Smooth muscle cell (in vitro differentiated cells): Measurements from ENCODE around the gene PTTG1. TPM values are rescaled to one million over a fixed set of nuclear protein-coding genes. Genes with fewer than 3 reads are reported as not detected.
A peak's percentile ranks its signal among the peaks of the same experiment; 100 is the strongest.

ENCODE experiments used
- DNase-seq: peaks from one replicate; lab custom pipeline; 2025; ENCODE audit not compliant: unreplicated experiment; lab: John Stamatoyannopoulos, UW
- H2AFZ ChIP-seq: fragments of 200-600 bp; sonication (generic); 2 replicates; pipeline ENCODE4 v1.6.0; 2016; ENCODE audit warnings: antibody characterized with exemption, low read depth, mild to moderate bottlenecking
- H3F3A ChIP-seq: fragments of 200-600 bp; sonication (generic); 2 replicates; pipeline ENCODE4 v1.6.0; 2017; ENCODE audit warnings: antibody characterized with exemption, low read depth
- H3K27ac ChIP-seq: fragments of 200-600 bp; sonication (generic); 2 replicates; pipeline ENCODE4 v1.5.1; 2016; ENCODE audit warnings: low read depth, mild to moderate bottlenecking
- H3K27me3 ChIP-seq: fragments of 200-600 bp; sonication (generic); 2 replicates; pipeline ENCODE4 v1.6.1; 2016; ENCODE audit warnings: low read depth, mild to moderate bottlenecking
- H3K36me3 ChIP-seq: fragments of 200-600 bp; sonication (generic); 2 replicates; pipeline ENCODE4 v1.5.1; 2016; ENCODE audit warnings: low read depth
- H3K4me1 ChIP-seq: fragments of 200-600 bp; sonication (generic); 2 replicates; pipeline ENCODE4 v1.5.1; 2016; ENCODE audit warnings: low read depth
- H3K4me2 ChIP-seq: fragments of 200-600 bp; sonication (generic); 2 replicates; pipeline ENCODE4 v1.6.0; 2016; ENCODE audit warnings: mild to moderate bottlenecking
- H3K4me3 ChIP-seq: fragments of 200-600 bp; sonication (generic); 2 replicates; pipeline ENCODE4 v1.5.1; 2016; ENCODE audit warnings: mild to moderate bottlenecking
- H3K79me2 ChIP-seq: fragments of 200-600 bp; sonication (generic); 2 replicates; pipeline ENCODE4 v1.6.0; 2016; ENCODE audit warnings: low read depth, mild to moderate bottlenecking
- H3K9ac ChIP-seq: fragments of 200-600 bp; sonication (generic); 2 replicates; pipeline ENCODE4 v1.6.0; 2016; ENCODE audit warnings: low read depth
- H3K9me3 ChIP-seq: fragments of 200-600 bp; sonication (generic); replicated peaks from 2 replicates; pipeline ENCODE4 v1.5.1; 2016; ENCODE audit warnings: low read depth
- H4K20me1 ChIP-seq: fragments of 200-600 bp; sonication (generic); 2 replicates; pipeline ENCODE4 v1.6.0; 2016; ENCODE audit warnings: low read depth
- WGBS: methylation state at CpG from one replicate; pipeline ENCODE4 v1.1.7; 2016; ENCODE audit warnings: low lambda C conversion rate; 5-methylcytosine and 5-hydroxymethylcytosine counted together
- polyA plus RNA-seq: library from polyadenylated mRNA; unstranded; fragments of >200 nt; fragmentation: Nextera tagmentation; extraction: Ambion mirVana; gene quantifications from 2 replicates; pipeline ENCODE4 v1.2.1, GENCODE V29; 2016
- total RNA-seq: library from RNA; depleted of rRNA; stranded (reverse); fragments of >200 nt; gene quantifications from 2 replicates; pipeline ENCODE4 v1.2.3, GENCODE V29; 2014
- TF ChIP-seq, protein P1 (sequence below): fragments of 200-600 bp; sonication (generic); IDR thresholded peaks from 2 replicates; pipeline ENCODE4 v1.5.1; 2017; ENCODE audit warnings: borderline replicate concordance, mild to moderate bottlenecking, antibody characterized with exemption; ENCODE audit not compliant: insufficient read depth, poor library complexity, severe bottlenecking

PTTG1 gene
- total and polyA plus RNA-seq, 2 experiments from 2014 or later, result 92.3 to 98.7 TPM

DNA sequence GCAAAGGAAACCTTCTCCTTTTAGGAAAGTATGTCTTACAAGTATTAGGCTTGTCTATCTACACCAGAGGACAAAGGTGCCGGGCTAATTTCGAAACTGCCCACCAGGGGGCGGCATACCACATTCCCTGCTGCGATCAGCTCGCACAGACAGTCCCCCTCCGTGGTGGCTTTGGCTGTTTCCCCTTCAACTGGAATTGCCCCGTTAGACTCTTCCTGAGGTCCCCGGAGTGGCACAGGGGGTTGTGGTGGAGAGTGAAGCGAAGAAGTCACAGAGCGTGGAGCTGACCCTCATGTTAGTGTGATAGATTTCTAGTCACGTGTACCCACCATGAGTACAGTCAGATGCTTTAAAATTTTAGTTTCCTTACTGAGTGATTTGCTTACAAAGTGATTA is 17.5 kb downstream of the PTTG1 start:
- peak overlapping the region; percentile 55 for H3K9ac ChIP-seq
- H3K36me3 ChIP-seq, result no peaks in the 10 kb centered on the region
- H3K79me2 ChIP-seq, result no peaks in the 10 kb centered on the region
- H3K9me3 ChIP-seq, result no peaks in the 10 kb centered on the region
- H3K4me3 ChIP-seq, result peak overlapping the region; percentile 45
- peak overlapping the region; percentile 77 for H2AFZ ChIP-seq
- peak; percentile 79 for DNase-seq
- TF ChIP-seq, protein P1, sequence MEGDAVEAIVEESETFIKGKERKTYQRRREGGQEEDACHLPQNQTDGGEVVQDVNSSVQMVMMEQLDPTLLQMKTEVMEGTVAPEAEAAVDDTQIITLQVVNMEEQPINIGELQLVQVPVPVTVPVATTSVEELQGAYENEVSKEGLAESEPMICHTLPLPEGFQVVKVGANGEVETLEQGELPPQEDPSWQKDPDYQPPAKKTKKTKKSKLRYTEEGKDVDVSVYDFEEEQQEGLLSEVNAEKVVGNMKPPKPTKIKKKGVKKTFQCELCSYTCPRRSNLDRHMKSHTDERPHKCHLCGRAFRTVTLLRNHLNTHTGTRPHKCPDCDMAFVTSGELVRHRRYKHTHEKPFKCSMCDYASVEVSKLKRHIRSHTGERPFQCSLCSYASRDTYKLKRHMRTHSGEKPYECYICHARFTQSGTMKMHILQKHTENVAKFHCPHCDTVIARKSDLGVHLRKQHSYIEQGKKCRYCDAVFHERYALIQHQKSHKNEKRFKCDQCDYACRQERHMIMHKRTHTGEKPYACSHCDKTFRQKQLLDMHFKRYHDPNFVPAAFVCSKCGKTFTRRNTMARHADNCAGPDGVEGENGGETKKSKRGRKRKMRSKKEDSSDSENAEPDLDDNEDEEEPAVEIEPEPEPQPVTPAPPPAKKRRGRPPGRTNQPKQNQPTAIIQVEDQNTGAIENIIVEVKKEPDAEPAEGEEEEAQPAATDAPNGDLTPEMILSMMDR, result peak; percentile 91
- H3K27ac ChIP-seq, result no peak overlapping the region
- no peaks in the 10 kb centered on the region for H3K4me1 ChIP-seq
- no peaks in the 10 kb centered on the region for H3F3A ChIP-seq
- H4K20me1 ChIP-seq, result no peaks in the 10 kb centered on the region
- WGBS, result 5% methylated on average over 11 of the region's 11 CpGs
- peak overlapping the region; percentile 89 for H3K4me2 ChIP-seq
- H3K27me3 ChIP-seq, result no peaks in the 10 kb centered on the region

DNA sequence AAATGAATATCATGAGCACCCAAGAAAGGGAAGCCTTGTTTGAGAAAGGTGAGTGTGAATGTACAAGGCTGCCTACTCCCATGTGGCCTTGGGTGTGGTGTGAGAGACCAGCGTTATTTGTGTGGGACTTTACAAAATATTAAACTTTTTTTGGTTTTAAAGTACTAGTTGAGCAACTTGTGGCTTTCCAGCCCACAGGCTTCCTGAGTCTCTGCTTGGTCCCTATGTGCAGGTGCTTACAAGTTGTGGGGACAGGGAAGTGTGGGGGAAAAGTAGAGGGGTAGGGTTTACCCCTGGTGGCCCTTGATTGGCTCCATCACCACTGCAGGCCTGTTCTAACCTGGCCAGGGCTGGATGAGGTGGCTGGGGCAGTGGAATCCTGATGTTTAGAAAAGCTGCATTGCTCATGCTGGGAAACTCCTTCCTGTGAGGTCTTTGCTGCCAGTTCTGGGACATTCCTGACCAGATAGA is 19.7 kb downstream of the PTTG1 start:
- WGBS, result 90% methylated on average over 1 of the region's 1 CpG
- H3K27me3 ChIP-seq, result no peaks in the 10 kb centered on the region
- H3K27ac ChIP-seq, result no peak overlapping the region
- DNase-seq, result no peak
- no peaks in the 10 kb centered on the region for H4K20me1 ChIP-seq
- TF ChIP-seq, protein P1, result no peak
- H2AFZ ChIP-seq, result no peak overlapping the region
- H3K4me1 ChIP-seq, result no peaks in the 10 kb centered on the region
- H3F3A ChIP-seq, result no peaks in the 10 kb centered on the region
- no peak overlapping the region for H3K4me2 ChIP-seq
- H3K36me3 ChIP-seq, result no peaks in the 10 kb centered on the region
- H3K79me2 ChIP-seq, result no peaks in the 10 kb centered on the region
- no peak overlapping the region for H3K4me3 ChIP-seq
- H3K9me3 ChIP-seq, result no peaks in the 10 kb centered on the region
- H3K9ac ChIP-seq, result no peak overlapping the region

DNA sequence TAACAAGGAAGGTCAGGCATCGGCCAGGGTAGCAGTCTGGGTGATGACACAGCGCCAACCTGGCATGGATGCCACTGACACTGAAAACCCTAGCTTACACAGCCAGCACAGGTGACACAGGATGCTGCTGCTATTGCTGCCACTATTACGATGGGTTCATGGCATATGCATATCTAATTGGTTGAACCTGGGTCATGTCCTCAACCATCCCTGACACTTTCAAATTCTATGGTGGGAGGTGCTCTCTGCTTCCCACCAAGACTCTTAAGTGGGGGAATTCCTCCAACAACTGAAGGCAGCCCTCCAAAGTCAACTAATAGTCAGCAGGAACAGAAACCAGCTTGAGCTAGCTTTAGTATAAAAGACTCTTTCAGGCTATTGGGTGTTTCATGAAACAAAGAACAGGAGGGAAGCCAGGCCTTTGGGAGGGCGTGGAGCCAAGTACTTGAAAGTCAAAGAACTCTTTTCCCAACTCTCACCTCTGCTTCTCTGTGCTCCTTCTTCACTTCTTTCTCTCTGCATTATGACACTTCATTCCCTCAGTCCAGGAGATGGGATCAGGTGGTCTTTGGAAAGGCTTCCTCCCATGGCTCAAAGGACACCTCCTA is 21.3 kb downstream of the PTTG1 start:
- no peak overlapping the region for H3K9ac ChIP-seq
- H3K27me3 ChIP-seq, result no peaks in the 10 kb centered on the region
- DNase-seq, result no peak
- H3F3A ChIP-seq, result no peaks in the 10 kb centered on the region
- H3K9me3 ChIP-seq, result no peaks in the 10 kb centered on the region
- no peaks in the 10 kb centered on the region for H4K20me1 ChIP-seq
- TF ChIP-seq, protein P1, result no peak
- no peak overlapping the region for H2AFZ ChIP-seq
- WGBS, result 95% methylated on average over 4 of the region's 4 CpGs
- H3K36me3 ChIP-seq, result no peaks in the 10 kb centered on the region
- H3K4me1 ChIP-seq, result no peaks in the 10 kb centered on the region
- no peak overlapping the region for H3K27ac ChIP-seq
- H3K4me2 ChIP-seq, result no peak overlapping the region
- H3K79me2 ChIP-seq, result no peaks in the 10 kb centered on the region
- H3K4me3 ChIP-seq, result no peak overlapping the region

DNA sequence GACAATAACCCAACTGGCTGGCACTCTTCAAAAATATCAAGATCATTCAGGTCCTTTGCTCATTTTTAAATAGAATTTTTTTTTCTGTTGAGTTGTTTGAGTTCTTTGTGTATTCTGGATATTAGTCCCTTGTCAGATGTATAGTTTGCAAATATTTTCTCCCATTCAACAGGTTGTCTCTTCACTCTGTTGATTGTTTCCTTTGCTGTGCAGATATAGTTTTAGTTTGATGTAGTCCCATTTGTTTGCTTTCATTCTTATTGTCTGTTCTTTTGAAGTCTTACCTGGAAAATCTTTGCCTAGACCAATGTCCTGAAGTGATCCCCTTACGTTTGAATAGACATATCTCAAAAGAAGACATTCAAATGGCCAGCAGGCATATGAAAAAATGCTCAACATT is 22.8 kb downstream of the PTTG1 start:
- no peak for DNase-seq
- Histone ChIP-seq H3K4me2 (no peak overlapping the region), H2AFZ (no peak overlapping the region), H3F3A (no peaks in the 10 kb centered on the region), H3K9me3 (no peaks in the 10 kb centered on the region), H3K4me3 (no peak overlapping the region), H3K4me1 (no peaks in the 10 kb centered on the region), H3K27ac (no peak overlapping the region), H3K9ac (no peak overlapping the region), H3K27me3 (no peaks in the 10 kb centered on the region), H4K20me1 (no peaks in the 10 kb centered on the region), H3K79me2 (no peaks in the 10 kb centered on the region), H3K36me3 (no peaks in the 10 kb centered on the region)
- WGBS, result 88% methylated on average over 1 of the region's 1 CpG
- TF ChIP-seq, protein P1, result no peak
